WERI-Rb-1 (cell line): ENCODE measurements around the gene D2HGDH.

Experiments used
- DNase-seq: peaks from one replicate; pipeline ENCODE4 v3.0.0-alpha.2; 2020
- H3K27ac ChIP-seq: fragments of 250-450 bp; sonication (Bioruptor Pico); 2 replicates; pipeline ENCODE4 v1.5.1; 2020; ENCODE audit warnings: mild to moderate bottlenecking, moderate library complexity
- H3K27me3 ChIP-seq: fragments of 250-450 bp; sonication (Bioruptor Pico); 2 replicates; pipeline ENCODE4 v1.5.1; 2021; ENCODE audit warnings: mild to moderate bottlenecking, low read depth, moderate library complexity; ENCODE audit not compliant: insufficient read depth, severe bottlenecking
- H3K36me3 ChIP-seq: fragments of 250-450 bp; sonication (Bioruptor Pico); 2 replicates; pipeline ENCODE4 v1.5.1; 2020; ENCODE audit warnings: mild to moderate bottlenecking, moderate library complexity
- H3K4me3 ChIP-seq: 2 replicates; pipeline ENCODE4 v1.5.1; 2011; ENCODE audit warnings: low read depth, mild to moderate bottlenecking, control low read depth, low read length
- H3K9me3 ChIP-seq: fragments of 250-450 bp; sonication (Bioruptor Pico); 2 replicates; pipeline ENCODE4 v1.5.1; 2021; ENCODE audit warnings: mild to moderate bottlenecking, moderate library complexity; ENCODE audit not compliant: severe bottlenecking
- CTCF ChIP-seq: IDR thresholded peaks from 2 replicates; pipeline ENCODE4 v1.5.1; 2011; ENCODE audit warnings: low read depth, mild to moderate bottlenecking, control low read depth, inconsistent platforms, low read length

D2HGDH gene

GRCh38 chr2:241745276-241745675, 10.8 kb downstream of the D2HGDH start:
- no peak for TF ChIP-seq CTCF

GRCh38 chr2:241746084-241746483, 11.7 kb downstream of the D2HGDH start:
- H3K27me3 ChIP-seq: no peaks in the 10 kb centered on the region
- no peak for TF ChIP-seq CTCF
- H3K9me3 ChIP-seq: peaks cover 6% of the 10 kb centered on the region
- DNase-seq: no peak
- H3K36me3 ChIP-seq: peaks cover 38% of the 10 kb centered on the region
- H3K27ac ChIP-seq: no peak overlapping the region
- H3K4me3 ChIP-seq: no peak overlapping the region

More at GRCh38 chr2:241745276-241745675, 10.8 kb downstream of the D2HGDH start:
- Histone ChIP-seq H3K9me3 (peaks cover 6% of the 10 kb centered on the region), H3K27ac (no peak overlapping the region), H3K27me3 (no peaks in the 10 kb centered on the region), H3K4me3 (no peak overlapping the region), H3K36me3 (peaks cover 35% of the 10 kb centered on the region)
- DNase-seq: no peak

- DNase-seq: no peak
- Histone ChIP-seq H3K4me3 (no peak overlapping the region), H3K36me3 (peaks cover 48% of the 10 kb centered on the region), H3K9me3 (peaks cover 6% of the 10 kb centered on the region), H3K27me3 (no peaks in the 10 kb centered on the region), H3K27ac (no peak overlapping the region)
- TF ChIP-seq CTCF: no peak
Observed at GRCh38 chr2:241748468-241749256, 14.2 kb downstream of the D2HGDH start.

- Histone ChIP-seq H3K9me3 (peaks cover 6% of the 10 kb centered on the region), H3K27ac (no peak overlapping the region), H3K4me3 (no peak overlapping the region), H3K27me3 (no peaks in the 10 kb centered on the region), H3K36me3 (peaks cover 36% of the 10 kb centered on the region)
- TF ChIP-seq CTCF: no peak
- DNase-seq: no peak
Observed at GRCh38 chr2:241750076-241750840, 15.8 kb downstream of the D2HGDH start.

GRCh38 chr2:241751152-241751551, 16.7 kb downstream of the D2HGDH start:
- Histone ChIP-seq H3K36me3 (peaks cover 33% of the 10 kb centered on the region), H3K4me3 (no peak overlapping the region), H3K27ac (no peak overlapping the region), H3K9me3 (peaks cover 2% of the 10 kb centered on the region), H3K27me3 (no peaks in the 10 kb centered on the region)
- no peak for TF ChIP-seq CTCF
- DNase-seq: no peak
